ENCODE data around the gene OR11L1.
A peak's percentile ranks its signal among the peaks of the same experiment; 100 is the strongest.

The OR11L1 gene

GRCh38 chr1:247864644-247865043 lies 22.9 kb upstream of the OR11L1 start:
- peaks cover 7% of the 10 kb centered on the region; the same call in 1 of the 2 replicates for H3K79me2 ChIP-seq (ENCODE audit: insufficient read depth, low read depth)
- H3K4me3 ChIP-seq (IDR thresholded peaks at IDR 0.05; ENCODE audit: insufficient read depth, low read depth, low read length) = no peak overlapping the region
- H3K27ac ChIP-seq = no peak overlapping the region
- H3K4me2 ChIP-seq = no peak overlapping the region
- TF ChIP-seq CTCF (conservative IDR thresholded peaks at IDR 0.05; ENCODE audit: low read depth, low read length) = no peak
- peaks cover 22% of the 10 kb centered on the region for H3K36me3 ChIP-seq (ENCODE audit: insufficient read depth)
- no peak overlapping the region for H3K9ac ChIP-seq
- no peaks in the 10 kb centered on the region for H3K4me1 ChIP-seq (ENCODE audit: low read depth, poor library complexity, severe bottlenecking)
- no peaks in the 10 kb centered on the region for H4K20me1 ChIP-seq (ENCODE audit: insufficient read depth)
- no peaks in the 10 kb centered on the region for H3K27me3 ChIP-seq (ENCODE audit: insufficient read depth, low read depth)
- no peak overlapping the region for H2AFZ ChIP-seq (ENCODE audit: low read depth)

- TF ChIP-seq CTCF (conservative IDR thresholded peaks at IDR 0.05; ENCODE audit: low read depth, low read length) = no peak
- no peaks in the 10 kb centered on the region for H3K27me3 ChIP-seq (ENCODE audit: insufficient read depth, low read depth)
- H2AFZ ChIP-seq (ENCODE audit: low read depth) = no peak overlapping the region
- H3K4me1 ChIP-seq (ENCODE audit: low read depth, poor library complexity, severe bottlenecking) = peaks cover 10% of the 10 kb centered on the region
- no peaks in the 10 kb centered on the region for H4K20me1 ChIP-seq (ENCODE audit: insufficient read depth)
- H3K79me2 ChIP-seq (ENCODE audit: insufficient read depth, low read depth) = peaks cover 11% of the 10 kb centered on the region; the same call in 1 of the 2 replicates
- H3K4me3 ChIP-seq (IDR thresholded peaks at IDR 0.05; ENCODE audit: insufficient read depth, low read depth, low read length) = no peak overlapping the region
- H3K36me3 ChIP-seq (ENCODE audit: insufficient read depth) = peaks cover 8% of the 10 kb centered on the region; the same call in 1 of the 2 replicates
- no peak overlapping the region for H3K9ac ChIP-seq
- H3K4me2 ChIP-seq = no peak overlapping the region
- H3K27ac ChIP-seq = no peak overlapping the region
These were observed 21.1 kb upstream of the OR11L1 start for GRCh38 chr1:247862756-247863155.

GRCh38 chr1:247857985-247858619 lies 16.4 kb upstream of the OR11L1 start:
- Histone ChIP-seq H3K27ac (peak overlapping the region; percentile 89), H3K4me3 (IDR thresholded peaks at IDR 0.05; ENCODE audit: insufficient read depth, low read depth, low read length) (peak overlapping the region; percentile 84), H2AFZ (ENCODE audit: low read depth) (peak overlapping the region; percentile 95), H4K20me1 (ENCODE audit: insufficient read depth) (no peaks in the 10 kb centered on the region), H3K27me3 (ENCODE audit: insufficient read depth, low read depth) (no peaks in the 10 kb centered on the region), H3K4me2 (peak overlapping the region; percentile 84), H3K36me3 (ENCODE audit: insufficient read depth) (peaks cover 3% of the 10 kb centered on the region; the same call in 1 of the 2 replicates), H3K79me2 (ENCODE audit: insufficient read depth, low read depth) (peaks cover 12% of the 10 kb centered on the region; the same call in 1 of the 2 replicates), H3K4me1 (ENCODE audit: low read depth, poor library complexity, severe bottlenecking) (peaks cover 10% of the 10 kb centered on the region), H3K9ac (peak overlapping the region; percentile 91; the same call in 1 of the 2 replicates)
- no peak for TF ChIP-seq CTCF (conservative IDR thresholded peaks at IDR 0.05; ENCODE audit: low read depth, low read length)

GRCh38 chr1:247857069-247857984 lies 15.6 kb upstream of the OR11L1 start, which contains the start of gene TRIM58:
Gene TRIM58 (plus strand): TSS chr1:247857187. CDS start chr1:247857247, 60 bp downstream.
- Histone ChIP-seq H3K79me2 (ENCODE audit: insufficient read depth, low read depth) (peaks cover 12% of the 10 kb centered on the region; the same call in 1 of the 2 replicates), H3K27ac (peak within 1 kb of the TSS; percentile 89), H2AFZ (ENCODE audit: low read depth) (peak within 1 kb of the TSS; percentile 95), H3K36me3 (ENCODE audit: insufficient read depth) (peaks cover 3% of the 10 kb centered on the region; the same call in 1 of the 2 replicates), H3K4me2 (peak within 1 kb of the TSS; percentile 84), H3K27me3 (ENCODE audit: insufficient read depth, low read depth) (no peaks in the 10 kb centered on the region), H3K4me3 (IDR thresholded peaks at IDR 0.05; ENCODE audit: insufficient read depth, low read depth, low read length) (peak within 1 kb of the TSS; percentile 84), H3K9ac (peak within 1 kb of the TSS; percentile 91), H3K4me1 (ENCODE audit: low read depth, poor library complexity, severe bottlenecking) (peaks cover 10% of the 10 kb centered on the region), H4K20me1 (ENCODE audit: insufficient read depth) (no peaks in the 10 kb centered on the region)
- TF ChIP-seq CTCF (conservative IDR thresholded peaks at IDR 0.05; ENCODE audit: low read depth, low read length) = peak; percentile 46

All from KMS-11 (cell line).